ENCODE results near the gene STAU1. TPM values are rescaled to one million over a fixed set of nuclear protein-coding genes. Genes with fewer than 3 reads are reported as not detected.
"Not testable (repeated sequence)": the region's sequence is repeated elsewhere in the genome, so short reads cannot be mapped to it uniquely, and the experiment has no call there.

STAU1 gene
- total RNA-seq, 2 donors from 2014 or later, result 90.2 to 95.5 TPM

DNA sequence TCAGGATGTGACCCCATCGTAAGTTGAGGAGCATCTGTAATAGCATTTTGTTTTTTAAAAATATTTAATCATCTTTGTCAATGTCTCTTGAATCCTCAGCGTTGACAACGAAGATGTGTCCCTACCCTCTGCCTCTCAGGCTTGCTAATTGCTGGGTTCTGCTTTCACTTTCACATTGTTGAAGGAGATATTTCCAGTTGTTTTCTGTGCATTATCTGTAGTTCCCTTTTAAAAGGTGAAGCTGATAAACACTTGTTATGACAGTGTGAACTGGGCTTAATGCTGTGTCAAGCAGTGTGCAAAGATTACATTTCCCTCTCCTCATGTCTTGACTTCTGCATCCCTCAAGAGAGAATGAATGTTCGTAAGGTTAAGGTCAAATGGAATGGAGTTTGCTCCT, 87.2 kb downstream of the STAU1 start:
- H3K4me1 ChIP-seq (ENCODE audit: control insufficient read depth, insufficient read depth, low read length), result no peaks in the 10 kb centered on the region
- H3K27me3 Mint-ChIP-seq (ENCODE audit: insufficient read depth), result no peaks in the 10 kb centered on the region
- 96 to 97% methylated on average over 4 of the region's 4 CpGs for WGBS, 2 experiments (ENCODE audit: insufficient coverage in 1 of 2, insufficient read length in 1 of 2)
- H3K36me3 ChIP-seq (ENCODE audit: control insufficient read depth, insufficient read depth, low read length), result peaks cover 88% of the 10 kb centered on the region
- H3K9me3 Mint-ChIP-seq, result no peaks in the 10 kb centered on the region
- H3K4me3 ChIP-seq (ENCODE audit: low read length), result no peak overlapping the region
- no peak overlapping the region for H3K27ac Mint-ChIP-seq
- no peaks in the 10 kb centered on the region for H3K9me3 ChIP-seq (ENCODE audit: control insufficient read depth, low read length)
- H3K27me3 ChIP-seq (ENCODE audit: control insufficient read depth, insufficient read depth, low read length, poor library complexity, severe bottlenecking), result no peaks in the 10 kb centered on the region
- H3K36me3 Mint-ChIP-seq (ENCODE audit: low read depth), result peaks cover 79% of the 10 kb centered on the region
- no peak overlapping the region for H3K4me3 Mint-ChIP-seq
- H3K9ac ChIP-seq (ENCODE audit: extremely low read depth, low read length, poor library complexity, severe bottlenecking), result no peak overlapping the region
- H3K27ac ChIP-seq (ENCODE audit: low read depth, low read length), result no peak overlapping the region
- DNase-seq, result no peak
- TF ChIP-seq, protein P1, sequence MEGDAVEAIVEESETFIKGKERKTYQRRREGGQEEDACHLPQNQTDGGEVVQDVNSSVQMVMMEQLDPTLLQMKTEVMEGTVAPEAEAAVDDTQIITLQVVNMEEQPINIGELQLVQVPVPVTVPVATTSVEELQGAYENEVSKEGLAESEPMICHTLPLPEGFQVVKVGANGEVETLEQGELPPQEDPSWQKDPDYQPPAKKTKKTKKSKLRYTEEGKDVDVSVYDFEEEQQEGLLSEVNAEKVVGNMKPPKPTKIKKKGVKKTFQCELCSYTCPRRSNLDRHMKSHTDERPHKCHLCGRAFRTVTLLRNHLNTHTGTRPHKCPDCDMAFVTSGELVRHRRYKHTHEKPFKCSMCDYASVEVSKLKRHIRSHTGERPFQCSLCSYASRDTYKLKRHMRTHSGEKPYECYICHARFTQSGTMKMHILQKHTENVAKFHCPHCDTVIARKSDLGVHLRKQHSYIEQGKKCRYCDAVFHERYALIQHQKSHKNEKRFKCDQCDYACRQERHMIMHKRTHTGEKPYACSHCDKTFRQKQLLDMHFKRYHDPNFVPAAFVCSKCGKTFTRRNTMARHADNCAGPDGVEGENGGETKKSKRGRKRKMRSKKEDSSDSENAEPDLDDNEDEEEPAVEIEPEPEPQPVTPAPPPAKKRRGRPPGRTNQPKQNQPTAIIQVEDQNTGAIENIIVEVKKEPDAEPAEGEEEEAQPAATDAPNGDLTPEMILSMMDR (conservative IDR thresholded peaks at IDR 0.05), result no peak
- peaks cover 4% of the 10 kb centered on the region for H3K4me1 Mint-ChIP-seq

DNA sequence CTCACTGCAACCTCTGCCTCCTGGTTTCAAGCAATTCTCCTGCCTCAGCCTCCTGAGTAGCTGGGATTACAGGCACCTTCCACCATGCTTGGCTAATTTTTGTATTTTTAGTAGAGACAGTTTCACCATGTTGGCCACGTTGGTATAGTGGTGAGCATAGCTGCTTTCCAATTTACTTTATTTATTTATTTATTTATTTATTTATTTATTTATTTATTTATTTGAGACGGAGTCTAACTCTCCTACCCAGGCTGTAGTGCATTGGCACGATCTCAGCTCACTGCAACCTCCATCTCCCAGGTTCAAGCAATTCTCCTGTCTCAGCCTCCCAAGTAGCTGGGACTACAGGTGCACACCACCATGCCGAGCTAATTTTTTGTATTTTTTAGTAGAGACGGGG, 87.8 kb downstream of the STAU1 start:
- not testable (repeated sequence) for H3K27me3 ChIP-seq (ENCODE audit: control insufficient read depth, insufficient read depth, low read length, poor library complexity, severe bottlenecking); H3K27me3 Mint-ChIP-seq (ENCODE audit: insufficient read depth); H3K27ac ChIP-seq (ENCODE audit: low read depth, low read length); H3K9me3 ChIP-seq (ENCODE audit: control insufficient read depth, low read length); H3K4me3 Mint-ChIP-seq; H3K4me1 ChIP-seq (ENCODE audit: control insufficient read depth, insufficient read depth, low read length); DNase-seq; H3K4me1 Mint-ChIP-seq; H3K9me3 Mint-ChIP-seq; H3K9ac ChIP-seq (ENCODE audit: extremely low read depth, low read length, poor library complexity, severe bottlenecking); H3K4me3 ChIP-seq (ENCODE audit: low read length)
- Mint-ChIP-seq H3K27ac (peak overlapping the region; percentile 39), H3K36me3 (ENCODE audit: low read depth) (peaks cover 79% of the 10 kb centered on the region)
- H3K36me3 ChIP-seq (ENCODE audit: control insufficient read depth, insufficient read depth, low read length), result peaks cover 90% of the 10 kb centered on the region
- WGBS, 2 experiments (ENCODE audit: insufficient coverage in 1 of 2, insufficient read length in 1 of 2), result 94% methylated on average over 4 of the region's 5 CpGs

DNA sequence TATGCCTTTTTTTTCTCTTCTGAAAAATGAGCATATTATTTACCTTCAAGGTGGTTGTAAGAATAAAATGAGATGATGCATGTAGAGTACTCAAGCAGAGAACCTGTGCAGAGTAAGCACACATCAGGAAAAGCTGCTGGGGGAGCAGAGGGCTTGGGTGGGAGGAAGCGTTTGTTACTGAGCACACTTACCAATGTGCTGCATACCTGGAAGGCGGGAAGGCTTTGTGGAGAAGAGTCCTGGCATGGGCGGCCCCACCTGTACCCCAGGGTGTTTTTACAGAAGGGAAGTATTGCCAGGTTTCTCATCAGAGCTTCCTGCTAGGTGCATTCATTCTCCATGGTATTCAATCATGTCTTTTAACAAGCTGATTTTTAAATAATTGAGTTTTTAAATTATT, 89.1 kb downstream of the STAU1 start:
- Mint-ChIP-seq H3K27me3 (ENCODE audit: insufficient read depth) (no peaks in the 10 kb centered on the region), H3K36me3 (ENCODE audit: low read depth) (peaks cover 83% of the 10 kb centered on the region), H3K27ac (no peak overlapping the region), H3K9me3 (no peaks in the 10 kb centered on the region), H3K4me1 (no peaks in the 10 kb centered on the region), H3K4me3 (no peak overlapping the region)
- H3K4me1 ChIP-seq (ENCODE audit: control insufficient read depth, insufficient read depth, low read length), result no peaks in the 10 kb centered on the region
- no peaks in the 10 kb centered on the region for H3K27me3 ChIP-seq (ENCODE audit: control insufficient read depth, insufficient read depth, low read length, poor library complexity, severe bottlenecking)
- WGBS, 2 experiments (ENCODE audit: insufficient coverage in 1 of 2, insufficient read length in 1 of 2), result 95 to 100% methylated on average over 3 of the region's 3 CpGs
- H3K9me3 ChIP-seq (ENCODE audit: control insufficient read depth, low read length), result no peaks in the 10 kb centered on the region
- peaks cover 88% of the 10 kb centered on the region for H3K36me3 ChIP-seq (ENCODE audit: control insufficient read depth, insufficient read depth, low read length)
- no peak overlapping the region for H3K27ac ChIP-seq (ENCODE audit: low read depth, low read length)
- TF ChIP-seq, protein P1 (conservative IDR thresholded peaks at IDR 0.05), result no peak
- H3K4me3 ChIP-seq (ENCODE audit: low read length), result no peak overlapping the region
- DNase-seq, result no peak
- no peak overlapping the region for H3K9ac ChIP-seq (ENCODE audit: extremely low read depth, low read length, poor library complexity, severe bottlenecking)

DNA sequence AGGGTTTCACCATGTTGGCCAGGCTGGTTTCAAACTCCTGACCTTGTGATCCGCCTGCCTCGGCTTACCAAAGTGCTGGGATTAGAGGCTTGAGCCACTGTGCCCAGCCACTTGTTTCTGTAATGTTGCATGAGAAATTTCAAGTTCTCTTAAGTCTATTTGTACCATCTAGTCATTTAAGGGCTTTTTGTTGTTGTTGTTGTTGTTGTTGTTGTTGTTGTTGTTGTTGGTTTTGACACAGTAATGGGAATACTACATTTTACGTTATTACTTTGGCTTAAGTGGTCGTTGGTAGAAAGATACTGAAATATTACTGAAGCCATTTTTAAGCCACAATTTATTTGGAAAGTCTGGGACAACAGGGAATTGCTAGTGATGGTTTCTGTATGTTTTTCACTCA, 90.0 kb downstream of the STAU1 start:
- H3K4me3 ChIP-seq (ENCODE audit: low read length), result no peak overlapping the region
- H3K27ac Mint-ChIP-seq, result no peak overlapping the region
- H3K9ac ChIP-seq (ENCODE audit: extremely low read depth, low read length, poor library complexity, severe bottlenecking), result no peak overlapping the region
- no peak for DNase-seq
- H3K36me3 ChIP-seq (ENCODE audit: control insufficient read depth, insufficient read depth, low read length), result peaks cover 87% of the 10 kb centered on the region
- H3K27me3 Mint-ChIP-seq (ENCODE audit: insufficient read depth), result no peaks in the 10 kb centered on the region
- H3K36me3 Mint-ChIP-seq (ENCODE audit: low read depth), result peaks cover 82% of the 10 kb centered on the region
- H3K27ac ChIP-seq (ENCODE audit: low read depth, low read length), result no peak overlapping the region
- no peaks in the 10 kb centered on the region for H3K4me1 ChIP-seq (ENCODE audit: control insufficient read depth, insufficient read depth, low read length)
- H3K9me3 ChIP-seq (ENCODE audit: control insufficient read depth, low read length), result no peaks in the 10 kb centered on the region
- no peaks in the 10 kb centered on the region for H3K9me3 Mint-ChIP-seq
- H3K4me1 Mint-ChIP-seq, result no peaks in the 10 kb centered on the region
- 94 to 100% methylated on average over 4 of the region's 4 CpGs for WGBS, 2 experiments (ENCODE audit: insufficient coverage in 1 of 2, insufficient read length in 1 of 2)
- no peak overlapping the region for H3K4me3 Mint-ChIP-seq
- TF ChIP-seq, protein P1 (conservative IDR thresholded peaks at IDR 0.05), result no peak
- no peaks in the 10 kb centered on the region for H3K27me3 ChIP-seq (ENCODE audit: control insufficient read depth, insufficient read depth, low read length, poor library complexity, severe bottlenecking)

Data from endodermal cell (in vitro differentiated cells).